GM12878 (cell line): ENCODE results near the gene DOK4. TPM values are rescaled to one million over a fixed set of nuclear protein-coding genes. Genes with fewer than 3 reads are reported as not detected.

Source experiments
- ATAC-seq: fragments of 200-7000 bp; cut with Tn5 transposase; 3 replicates; pipeline ENCODE4 v1.9.1; 2020; ENCODE audit warnings: mild to moderate bottlenecking, moderate library complexity
- BruUV-seq: library from RNA; stranded (reverse); fragments of 400-500 nt; replicated peaks from 2 replicates; lab custom pipeline; 2021; lab: Mats Ljungman, UMichigan
- CTCF ChIA-PET: fragments of 300-600 bp; sonication (Branson Sonifier 250); formaldehyde crosslinking; extraction: SDS; loops from one replicate; lab custom pipeline; 2021; ENCODE audit warnings: inconsistent platforms; lab: Yijun Ruan, JAX
- POLR2A ChIA-PET: fragments of 350-600 bp; formaldehyde crosslinking; extraction: SDS; loops from one replicate; lab custom pipeline; 2021; ENCODE audit warnings: inconsistent platforms; lab: Charles Lee
- RAD21 ChIA-PET: fragments of 300-600 bp; sonication (Branson Sonifier 250); formaldehyde crosslinking; loops from one replicate; lab custom pipeline; 2023; ENCODE audit warnings: antibody characterized with exemption; ENCODE audit not compliant: unreplicated experiment; lab: Charles Lee
- SMC1A ChIA-PET: fragments of 300-600 bp; sonication (Branson Sonifier 250); formaldehyde crosslinking; loops from one replicate; lab custom pipeline; 2023; ENCODE audit not compliant: unreplicated experiment, uncharacterized antibody; lab: Charles Lee
- DNase-seq: peaks from one replicate; pipeline ENCODE4 v3.0.0-alpha.2; 2011; ENCODE audit warnings: low read depth, low spot score
- FAIRE-seq: peaks from 3 replicates; lab custom pipeline; 2011; peaks lifted over from hg19 to GRCh38; lab: Jason Lieb, UNC
- H2AFZ ChIP-seq: 2 replicates; pipeline ENCODE4 v1.6.0; 2011; ENCODE audit warnings: low read depth, low read length, control low read depth; ENCODE audit not compliant: control insufficient read depth
- H3K27ac ChIP-seq: 2 replicates; pipeline ENCODE4 v1.5.1; 2011; ENCODE audit warnings: control low read depth; ENCODE audit not compliant: control insufficient read depth, insufficient read depth
- H3K27me3 ChIP-seq, 2 experiments: replicated peaks in 1 of 2; 2 replicates each; pipeline versions ENCODE4 v1.6.0 to v1.6.1; 2011; ENCODE audit warnings: low read length in 1 of 2; ENCODE audit not compliant: control insufficient read depth in 2 of 2, insufficient read depth in 2 of 2
- H3K36me3 ChIP-seq, 2 experiments: 2 replicates each; pipeline ENCODE4 v1.5.1; 2011; ENCODE audit warnings: low read length in 1 of 2; ENCODE audit not compliant: control insufficient read depth in 2 of 2, insufficient read depth in 2 of 2
- H3K4me1 ChIP-seq: 2 replicates; pipeline ENCODE4 v1.6.1; 2011; ENCODE audit warnings: mild to moderate bottlenecking, low read length, moderate library complexity, mixed read lengths; ENCODE audit not compliant: control insufficient read depth, insufficient read depth
- H3K4me2 ChIP-seq: 2 replicates; pipeline ENCODE4 v1.6.0; 2011; ENCODE audit warnings: control low read depth; ENCODE audit not compliant: control insufficient read depth, insufficient read depth
- H3K4me3 ChIP-seq: fragments of 200-600 bp; sonication (generic); 2 replicates; pipeline ENCODE4 v1.5.1; 2016
- H3K79me2 ChIP-seq: 2 replicates; pipeline ENCODE4 v1.6.0; 2011; ENCODE audit warnings: low read length; ENCODE audit not compliant: control insufficient read depth, insufficient read depth
- H3K9ac ChIP-seq: 2 replicates; pipeline ENCODE4 v1.8.0; 2011; ENCODE audit warnings: low read length, control low read depth, mixed read lengths; ENCODE audit not compliant: control insufficient read depth, insufficient read depth
- H3K9me3 ChIP-seq: replicated peaks from 3 replicates; pipeline ENCODE4 v1.5.1; 2011; ENCODE audit warnings: mild to moderate bottlenecking, low read length; ENCODE audit not compliant: control insufficient read depth, insufficient read depth
- H4K20me1 ChIP-seq: 2 replicates; pipeline ENCODE4 v1.6.0; 2011; ENCODE audit not compliant: control insufficient read depth, insufficient read depth
- CBX5 ChIP-seq: sonication (generic); IDR thresholded peaks from 2 replicates; pipeline ENCODE4 v1.6.1; 2016; ENCODE audit warnings: low read depth, moderate library complexity, mild to moderate bottlenecking, inconsistent platforms
- IKZF1 ChIP-seq: fragments of 450-650 bp; conservative IDR thresholded peaks from 2 replicates; pipeline ENCODE4 v1.6.1; 2017; ENCODE audit warnings: antibody characterized with exemption, mild to moderate bottlenecking
- KAT2A ChIP-seq: conservative IDR thresholded peaks from 2 replicates; pipeline ENCODE4 v1.6.1; 2011; ENCODE audit warnings: low read depth, low read length; ENCODE audit not compliant: control insufficient read depth
- KLF5 ChIP-seq: fragments of 450-650 bp; IDR thresholded peaks from 2 replicates; pipeline ENCODE4 v1.6.1; 2014; ENCODE audit warnings: mild to moderate bottlenecking; ENCODE audit not compliant: partially characterized antibody
- MEF2B ChIP-seq: fragments of 450-650 bp; IDR thresholded peaks from 2 replicates; pipeline ENCODE4 v1.6.1; 2018; ENCODE audit warnings: mild to moderate bottlenecking, moderate library complexity; ENCODE audit not compliant: partially characterized antibody, poor library complexity, severe bottlenecking
- NBN ChIP-seq: fragments of 450-650 bp; IDR thresholded peaks from 2 replicates; pipeline ENCODE4 v1.6.1; 2016
- NFYA ChIP-seq: IDR thresholded peaks from 2 replicates; pipeline ENCODE4 v1.6.1; 2011; ENCODE audit warnings: low read depth, mild to moderate bottlenecking, low read length, improper control_type of control experiment, borderline replicate concordance
- NFYB ChIP-seq: IDR thresholded peaks from 2 replicates; pipeline ENCODE4 v1.6.1; 2011; ENCODE audit warnings: low read depth, mild to moderate bottlenecking, low read length, improper control_type of control experiment, moderate library complexity; ENCODE audit not compliant: insufficient read depth
- NR2C1 ChIP-seq: fragments of 450-650 bp; IDR thresholded peaks from 2 replicates; pipeline ENCODE4 v1.6.1; 2017; ENCODE audit warnings: antibody characterized with exemption, mild to moderate bottlenecking, moderate library complexity
- POLR2A ChIP-seq: IDR thresholded peaks from 2 replicates; pipeline ENCODE4 v1.6.1; 2011; ENCODE audit warnings: low read depth, mild to moderate bottlenecking, low read length
- SUPT20H ChIP-seq: IDR thresholded peaks from 2 replicates; pipeline ENCODE4 v1.6.1; 2011; ENCODE audit warnings: low read depth, mild to moderate bottlenecking, low read length, moderate library complexity, borderline replicate concordance; ENCODE audit not compliant: control insufficient read depth
- ZBTB11 ChIP-seq: fragments of 450-650 bp; formaldehyde crosslinking; IDR thresholded peaks from 2 replicates; pipeline ENCODE4 v1.5.0; 2022; ENCODE audit warnings: mild to moderate bottlenecking, missing genetic modification characterization
- ZBTB4 ChIP-seq: fragments of 450-650 bp; formaldehyde crosslinking; IDR thresholded peaks from 2 replicates; pipeline ENCODE4 v1.4.0; 2022; ENCODE audit warnings: mild to moderate bottlenecking, moderate library complexity
- in situ Hi-C: fragments of 300-500 bp; cut with MboI; formaldehyde crosslinking; loops from 9 replicates; pipeline ENCODE4 v1.14.3; 2018; ENCODE audit warnings: mixed read lengths
- intact Hi-C: fragments of 100-400 bp; cut with micrococcal nuclease; formaldehyde crosslinking; loops from one replicate; pipeline ENCODE4 v1.14.2; 2022; ENCODE audit not compliant: unreplicated experiment
- polyA plus RNA-seq, 11 experiments: library from polyadenylated mRNA; depleted of rRNA in 4 of 11; unstranded in 6 of 11; stranded (reverse) in 5 of 11; fragments of >200 nt; fragmentation: Nextera tagmentation in 4 of 11; fragmentation: Illumina TruSeq in 1 of 11; extraction: Ambion mirVana in 4 of 11; extraction: Trizol in 1 of 11; gene quantifications; 1 replicate in 1 of 11; 2 replicates in 10 of 11; pipeline versions ENCODE4 v1.2.1 to v1.2.3, GENCODE V29; 2011 to 2016; ENCODE audit warnings: inconsistent platforms in 2 of 11, missing spikeins in 2 of 11, low read depth in 1 of 11
- total RNA-seq, 4 experiments: library from RNA; depleted of rRNA in 3 of 4; stranded (reverse); fragments of >200 nt in 3 of 4; fragmentation: Illumina TruSeq in 1 of 4; extraction: Trizol in 1 of 4; gene quantifications; 2 replicates each; pipeline versions ENCODE4 v1.2.1 to v1.2.3, GENCODE V29; 2013 to 2021
- TF ChIP-seq, protein P1 (sequence below): fragments of 450-650 bp; IDR thresholded peaks from 2 replicates; pipeline ENCODE4 v1.6.1; 2016; ENCODE audit warnings: mild to moderate bottlenecking, moderate library complexity, borderline replicate concordance

Gene DOK4
- total and polyA plus RNA-seq, 10 of the 15 experiments (the other 5 are each of a cell fraction or from before 2014, with no cell fraction given): 0.20 to 7.0 (median 2.4) TPM; not detected in 1

- no peak for TF ChIP-seq ZBTB11
- no peak for TF ChIP-seq NR2C1
- TF ChIP-seq, protein P1, sequence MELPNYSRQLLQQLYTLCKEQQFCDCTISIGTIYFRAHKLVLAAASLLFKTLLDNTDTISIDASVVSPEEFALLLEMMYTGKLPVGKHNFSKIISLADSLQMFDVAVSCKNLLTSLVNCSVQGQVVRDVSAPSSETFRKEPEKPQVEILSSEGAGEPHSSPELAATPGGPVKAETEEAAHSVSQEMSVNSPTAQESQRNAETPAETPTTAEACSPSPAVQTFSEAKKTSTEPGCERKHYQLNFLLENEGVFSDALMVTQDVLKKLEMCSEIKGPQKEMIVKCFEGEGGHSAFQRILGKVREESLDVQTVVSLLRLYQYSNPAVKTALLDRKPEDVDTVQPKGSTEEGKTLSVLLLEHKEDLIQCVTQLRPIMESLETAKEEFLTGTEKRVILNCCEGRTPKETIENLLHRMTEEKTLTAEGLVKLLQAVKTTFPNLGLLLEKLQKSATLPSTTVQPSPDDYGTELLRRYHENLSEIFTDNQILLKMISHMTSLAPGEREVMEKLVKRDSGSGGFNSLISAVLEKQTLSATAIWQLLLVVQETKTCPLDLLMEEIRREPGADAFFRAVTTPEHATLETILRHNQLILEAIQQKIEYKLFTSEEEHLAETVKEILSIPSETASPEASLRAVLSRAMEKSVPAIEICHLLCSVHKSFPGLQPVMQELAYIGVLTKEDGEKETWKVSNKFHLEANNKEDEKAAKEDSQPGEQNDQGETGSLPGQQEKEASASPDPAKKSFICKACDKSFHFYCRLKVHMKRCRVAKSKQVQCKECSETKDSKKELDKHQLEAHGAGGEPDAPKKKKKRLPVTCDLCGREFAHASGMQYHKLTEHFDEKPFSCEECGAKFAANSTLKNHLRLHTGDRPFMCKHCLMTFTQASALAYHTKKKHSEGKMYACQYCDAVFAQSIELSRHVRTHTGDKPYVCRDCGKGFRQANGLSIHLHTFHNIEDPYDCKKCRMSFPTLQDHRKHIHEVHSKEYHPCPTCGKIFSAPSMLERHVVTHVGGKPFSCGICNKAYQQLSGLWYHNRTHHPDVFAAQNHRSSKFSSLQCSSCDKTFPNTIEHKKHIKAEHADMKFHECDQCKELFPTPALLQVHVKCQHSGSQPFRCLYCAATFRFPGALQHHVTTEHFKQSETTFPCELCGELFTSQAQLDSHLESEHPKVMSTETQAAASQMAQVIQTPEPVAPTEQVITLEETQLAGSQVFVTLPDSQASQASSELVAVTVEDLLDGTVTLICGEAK: no peak
- TF ChIP-seq NFYB: no peak
- no peak for TF ChIP-seq NBN
These were observed 55.3 kb downstream of the DOK4 start (continued) for GRCh38 chr16:57430955-57431354.

- ATAC-seq (no peak), DNase-seq (no peak), FAIRE-seq (no peak)
- no peak overlapping the region for H3K27ac ChIP-seq
- no peaks in the 10 kb centered on the region for H3K27me3 ChIP-seq
- no peak overlapping the region for H2AFZ ChIP-seq
- H3K4me2 ChIP-seq: no peak overlapping the region
- no peaks in the 10 kb centered on the region for H3K4me1 ChIP-seq
- H3K9me3 ChIP-seq: no peaks in the 10 kb centered on the region
- ChIA-PET CTCF (no interaction called here), SMC1A (no interaction called here), POLR2A (no interaction called here), RAD21 (no interaction called here)
- no peak overlapping the region for H3K9ac ChIP-seq
- H4K20me1 ChIP-seq: no peaks in the 10 kb centered on the region
- no peaks in the 10 kb centered on the region for H3K79me2 ChIP-seq
- no TSS peak for BruUV-seq
- in situ Hi-C loops: no loop called here
- H3K36me3 ChIP-seq: peaks cover 12 to 16% of the 10 kb centered on the region in 2 experiments
- H3K4me3 ChIP-seq: no peak overlapping the region
- intact Hi-C loops: no loop called here
- no peak for TF ChIP-seq IKZF1
- no peak for TF ChIP-seq MEF2B
- no peak for TF ChIP-seq POLR2A
- TF ChIP-seq SUPT20H: no peak
- TF ChIP-seq CBX5: no peak
- TF ChIP-seq KLF5: no peak
- TF ChIP-seq NFYA: no peak
- TF ChIP-seq ZBTB4 (CRISPR knock-in tag): no peak
- TF ChIP-seq KAT2A: no peak
These were observed 58.5 kb downstream of the DOK4 start for GRCh38 chr16:57427824-57428223.
